IPS-NIHi7 (cell line): ENCODE data around the gene UTRN.

Experiments
- DNase-seq: peaks from one replicate; pipeline ENCODE4 v3.0.0; 2012; ENCODE audit warnings: mixed read lengths; ENCODE audit errors: extremely low spot score

Gene UTRN

GRCh38 chr6:144283646-144284477 is 1.3 kb upstream of the UTRN start:
- DNase-seq = no peak

GRCh38 chr6:144284478-144284782 is 705 bp upstream of the UTRN start:
- DNase-seq = no peak

- DNase-seq = no peak
Measured at GRCh38 chr6:144285548-144285797, 338 bp downstream of the UTRN start.

GRCh38 chr6:144285798-144286502 is 815 bp downstream of the UTRN start:
- DNase-seq = peak; percentile 55

GRCh38 chr6:144286503-144287393 is 1.6 kb downstream of the UTRN start:
- DNase-seq = peak; percentile 83

GRCh38 chr6:144289006-144289405 is 3.9 kb downstream of the UTRN start:
- no peak for DNase-seq

GRCh38 chr6:144292372-144292771 is 7.2 kb downstream of the UTRN start:
- no peak for DNase-seq

GRCh38 chr6:144294016-144294415 is 8.9 kb downstream of the UTRN start:
- DNase-seq = no peak

GRCh38 chr6:144295211-144295610 is 10.1 kb downstream of the UTRN start:
- no peak for DNase-seq

GRCh38 chr6:144295981-144296767 is 11.0 kb downstream of the UTRN start:
- DNase-seq = no peak

- no peak for DNase-seq
Measured at GRCh38 chr6:144296973-144297372, 11.8 kb downstream of the UTRN start.

GRCh38 chr6:144297511-144298100 is 12.5 kb downstream of the UTRN start:
- DNase-seq = no peak

- DNase-seq = no peak
Measured at GRCh38 chr6:144298194-144298593, 13.1 kb downstream of the UTRN start.

- no peak for DNase-seq
Measured at GRCh38 chr6:144298916-144299315, 13.8 kb downstream of the UTRN start.

GRCh38 chr6:144302701-144303372 is 17.7 kb downstream of the UTRN start:
- DNase-seq = no peak

GRCh38 chr6:144304223-144304848 is 19.2 kb downstream of the UTRN start:
- no peak for DNase-seq

- DNase-seq = no peak
Measured at GRCh38 chr6:144305567-144305966, 20.4 kb downstream of the UTRN start.

- no peak for DNase-seq
Measured at GRCh38 chr6:144305985-144306384, 20.9 kb downstream of the UTRN start.

- DNase-seq = peak; percentile 31
Measured at GRCh38 chr6:144307880-144308279, 22.7 kb downstream of the UTRN start.

- no peak for DNase-seq
Measured at GRCh38 chr6:144310765-144311164, 25.6 kb downstream of the UTRN start.
